Sigmoid colon (tissue), 7 donors: Measurements from ENCODE around the gene MRPL12. TPM values are rescaled to one million over a fixed set of nuclear protein-coding genes. Genes with fewer than 3 reads are reported as not detected.

Experiments
- DNase-seq: peaks from one replicate; pipeline ENCODE4 v3.0.0-alpha.2; 2019
- H3K27ac ChIP-seq, 4 donors: fragments of 200-600 bp; sonication (generic); one replicate each; pipeline ENCODE4 v1.5.1; 2016 to 2019; ENCODE audit warnings: mild to moderate bottlenecking in 1 of 4
- H3K27me3 ChIP-seq, 3 donors: fragments of 200-600 bp; sonication (generic); one replicate each; pipeline ENCODE4 v1.5.1; 2019; ENCODE audit warnings: mild to moderate bottlenecking in 1 of 3
- H3K36me3 ChIP-seq, 4 donors: fragments of 200-600 bp; sonication (generic); one replicate each; pipeline ENCODE4 v1.5.1; 2016 to 2019
- H3K4me1 ChIP-seq, 4 donors: fragments of 200-600 bp; sonication (generic); one replicate each; pipeline ENCODE4 v1.5.1; 2017 to 2019
- H3K4me3 ChIP-seq, 4 donors: fragments of 200-600 bp; sonication (generic); one replicate each; pipeline ENCODE4 v1.5.1; 2017 to 2019; ENCODE audit warnings: mild to moderate bottlenecking in 2 of 4, moderate library complexity in 1 of 4
- H3K9me3 ChIP-seq, 4 donors: fragments of 200-600 bp in 3 of 4; sonication (generic) in 3 of 4; one replicate each; pipeline versions ENCODE4 v1.5.1 to v1.6.1; 2013 to 2019
- EP300 ChIP-seq, 4 donors: sonication (generic); formaldehyde crosslinking; IDR thresholded peaks; one replicate each; pipeline ENCODE4 v1.6.1; 2017; ENCODE audit warnings: antibody characterized with exemption in 4 of 4
- POLR2A ChIP-seq, 2 donors: fragments of 450-650 bp; IDR thresholded peaks; one replicate each; pipeline ENCODE4 v1.6.1; 2016; ENCODE audit warnings: antibody characterized with exemption in 2 of 2, mild to moderate bottlenecking in 2 of 2, moderate library complexity in 2 of 2
- POLR2AphosphoS5 ChIP-seq, 4 donors: sonication (generic); formaldehyde crosslinking; IDR thresholded peaks; one replicate each; pipeline ENCODE4 v1.6.1; 2017; ENCODE audit warnings: antibody characterized with exemption in 4 of 4
- WGBS, 2 donors: extraction: QIAGEN DNeasy Blood & Tissue Kit; methylation state at CpG; one replicate each; pipeline ENCODE4 v1.1.7; 2013; 5-methylcytosine and 5-hydroxymethylcytosine counted together
- intact Hi-C: fragments of 100-400 bp; cut with DNase I; formaldehyde crosslinking; loops from one replicate; pipeline ENCODE4 v1.15.1; 2023
- polyA plus RNA-seq, 3 donors: library from polyadenylated mRNA; stranded (reverse); fragments of 200-250 nt; gene quantifications; one replicate each; pipeline ENCODE4 v1.2.3, GENCODE V29; 2013
- total RNA-seq, 4 donors: library from RNA; depleted of rRNA; stranded (reverse); fragments of >200 nt; gene quantifications; one replicate each; pipeline ENCODE4 v1.1.0, GENCODE V29; 2016
- TF ChIP-seq, protein P1 (sequence below), 4 experiments: fragments of 450-650 bp in 3 of 4; fragments of 200-600 bp in 1 of 4; IDR thresholded peaks; one replicate each; pipeline ENCODE4 v1.5.1; 2016 to 2019; ENCODE audit warnings: antibody characterized with exemption in 4 of 4, mild to moderate bottlenecking in 3 of 4, moderate library complexity in 2 of 4
- donor health status: healthy with polysubstance abuse.
- donor health status: Bipolar disorder and iron deficiency.
- donor health status: healthy.

MRPL12 gene
- total and polyA plus RNA-seq, 7 donors = 31.0 to 258 (median 56.4) TPM

DNA sequence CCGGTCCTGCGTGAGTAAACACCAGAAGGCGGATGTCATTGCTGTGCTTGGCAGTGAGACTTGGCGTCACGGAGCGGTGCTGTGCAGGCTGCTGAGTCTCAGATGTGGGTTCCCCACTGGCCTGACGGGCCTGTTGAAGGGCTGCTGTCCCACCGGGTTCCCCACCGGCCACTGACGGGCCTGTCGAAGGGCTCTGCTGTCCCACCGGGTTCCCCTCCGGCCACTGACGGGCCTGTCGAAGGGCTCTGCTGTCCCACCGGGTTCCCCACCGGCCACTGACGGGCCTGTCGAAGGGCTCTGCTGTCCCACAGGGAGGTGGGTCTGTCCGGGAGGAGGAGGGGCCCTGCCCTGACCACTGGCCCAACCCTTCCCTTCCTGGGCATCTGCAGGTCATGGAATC lies 16.6 kb upstream of the MRPL12 start:
- no peak overlapping the region for H3K4me3 ChIP-seq
- DNase-seq = no peak
- peaks cover 0 to 32% (median 31%) of the 10 kb centered on the region in 4 donors for H3K4me1 ChIP-seq
- no peaks in the 10 kb centered on the region for H3K9me3 ChIP-seq
- no peaks in the 10 kb centered on the region for H3K27me3 ChIP-seq
- H3K36me3 ChIP-seq = peaks cover 16 to 57% (median 54%) of the 10 kb centered on the region in 4 donors
- no peak overlapping the region for H3K27ac ChIP-seq
- intact Hi-C loops = no loop called here
- WGBS, 2 donors = 94 to 95% methylated on average over 20 of the region's 20 CpGs
- TF ChIP-seq EP300 (IDR thresholded peaks at IDR 0.05) = no peak
- TF ChIP-seq, protein P1, sequence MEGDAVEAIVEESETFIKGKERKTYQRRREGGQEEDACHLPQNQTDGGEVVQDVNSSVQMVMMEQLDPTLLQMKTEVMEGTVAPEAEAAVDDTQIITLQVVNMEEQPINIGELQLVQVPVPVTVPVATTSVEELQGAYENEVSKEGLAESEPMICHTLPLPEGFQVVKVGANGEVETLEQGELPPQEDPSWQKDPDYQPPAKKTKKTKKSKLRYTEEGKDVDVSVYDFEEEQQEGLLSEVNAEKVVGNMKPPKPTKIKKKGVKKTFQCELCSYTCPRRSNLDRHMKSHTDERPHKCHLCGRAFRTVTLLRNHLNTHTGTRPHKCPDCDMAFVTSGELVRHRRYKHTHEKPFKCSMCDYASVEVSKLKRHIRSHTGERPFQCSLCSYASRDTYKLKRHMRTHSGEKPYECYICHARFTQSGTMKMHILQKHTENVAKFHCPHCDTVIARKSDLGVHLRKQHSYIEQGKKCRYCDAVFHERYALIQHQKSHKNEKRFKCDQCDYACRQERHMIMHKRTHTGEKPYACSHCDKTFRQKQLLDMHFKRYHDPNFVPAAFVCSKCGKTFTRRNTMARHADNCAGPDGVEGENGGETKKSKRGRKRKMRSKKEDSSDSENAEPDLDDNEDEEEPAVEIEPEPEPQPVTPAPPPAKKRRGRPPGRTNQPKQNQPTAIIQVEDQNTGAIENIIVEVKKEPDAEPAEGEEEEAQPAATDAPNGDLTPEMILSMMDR (IDR thresholded peaks at IDR 0.05) = no peak
- no peak for TF ChIP-seq POLR2AphosphoS5 (IDR thresholded peaks at IDR 0.05)
- TF ChIP-seq POLR2A (IDR thresholded peaks at IDR 0.05) = no peak

DNA sequence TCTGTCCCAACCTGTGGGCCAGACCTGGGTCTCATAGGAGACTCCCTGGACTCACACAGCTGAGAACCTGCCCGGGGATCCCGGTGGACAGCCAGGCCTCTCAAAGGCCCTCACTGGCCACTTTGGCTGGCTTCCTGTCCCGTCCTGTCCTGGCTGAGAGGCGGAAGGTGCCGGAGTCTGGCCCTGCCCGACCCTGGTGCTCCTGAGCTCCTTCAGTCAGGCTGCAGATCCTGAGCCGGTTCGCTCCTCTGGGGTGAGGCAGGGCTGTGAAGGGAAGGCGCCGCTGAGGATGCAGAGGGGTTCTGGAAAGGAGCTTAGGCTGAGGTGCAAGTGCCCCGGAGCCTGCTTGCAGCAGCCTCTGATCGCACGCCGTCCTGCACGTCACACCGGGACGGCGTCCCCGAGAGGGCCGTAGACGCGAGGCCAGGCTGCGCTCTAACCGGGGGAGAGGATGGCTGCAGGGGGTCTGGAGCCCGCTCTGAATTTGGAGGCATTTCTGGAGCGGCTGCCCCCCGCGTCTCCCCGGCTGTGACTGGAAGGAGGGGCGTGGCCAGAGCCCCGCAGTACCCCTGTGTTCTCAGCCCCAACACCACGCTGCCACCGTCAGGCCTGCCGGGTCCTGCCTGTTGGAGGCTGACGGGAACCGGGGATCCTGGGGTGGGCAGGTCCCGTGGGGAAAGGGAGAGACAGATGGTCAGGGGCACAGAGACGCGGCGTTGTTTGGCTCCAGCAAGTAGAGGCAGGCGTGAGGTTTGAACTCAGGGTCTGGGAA lies 15.2 kb upstream of the MRPL12 start:
- H3K4me3 ChIP-seq = no peak overlapping the region
- no peak overlapping the region for H3K27ac ChIP-seq
- TF ChIP-seq POLR2A (IDR thresholded peaks at IDR 0.05) (no peak), POLR2AphosphoS5 (IDR thresholded peaks at IDR 0.05) (no peak), EP300 (IDR thresholded peaks at IDR 0.05) (no peak)
- TF ChIP-seq, protein P1 (IDR thresholded peaks at IDR 0.05) = no peak
- no peaks in the 10 kb centered on the region for H3K27me3 ChIP-seq
- peaks cover 27 to 70% (median 67%) of the 10 kb centered on the region in 4 donors for H3K36me3 ChIP-seq
- H3K4me1 ChIP-seq = peaks cover 0 to 20% (median 19%) of the 10 kb centered on the region in 4 donors
- intact Hi-C loops = no loop called here
- 95 to 96% methylated on average over 41 of the region's 41 CpGs for WGBS, 2 donors
- no peak for DNase-seq
- no peaks in the 10 kb centered on the region for H3K9me3 ChIP-seq

DNA sequence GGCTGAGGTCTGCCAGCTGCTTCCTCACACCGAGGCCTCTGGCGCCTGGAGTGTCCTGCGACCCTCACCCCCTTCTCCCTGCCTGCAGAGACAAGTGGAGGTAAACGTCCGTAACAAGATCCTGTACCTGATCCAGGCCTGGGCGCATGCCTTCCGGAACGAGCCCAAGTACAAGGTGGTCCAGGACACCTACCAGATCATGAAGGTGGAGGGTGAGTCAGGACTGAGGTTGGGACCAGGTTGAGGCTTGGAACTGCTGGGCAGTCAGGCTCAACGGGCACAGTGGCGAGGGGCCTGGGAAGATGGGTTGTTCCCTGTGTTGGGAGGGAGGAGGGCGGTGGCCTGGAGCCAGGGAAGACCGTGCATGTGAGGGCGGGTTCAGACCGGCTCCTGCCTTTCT lies 14.6 kb upstream of the MRPL12 start:
- H3K27ac ChIP-seq = no peak overlapping the region
- TF ChIP-seq EP300 (IDR thresholded peaks at IDR 0.05) (no peak), POLR2A (IDR thresholded peaks at IDR 0.05) (no peak), POLR2AphosphoS5 (IDR thresholded peaks at IDR 0.05) (no peak)
- TF ChIP-seq, protein P1 (IDR thresholded peaks at IDR 0.05) = no peak
- H3K4me3 ChIP-seq = no peak overlapping the region
- intact Hi-C loops = no loop called here
- DNase-seq = no peak
- no peaks in the 10 kb centered on the region for H3K9me3 ChIP-seq
- peaks cover 0 to 18% (median 16%) of the 10 kb centered on the region in 4 donors for H3K4me1 ChIP-seq
- peaks cover 27 to 76% (median 73%) of the 10 kb centered on the region in 4 donors for H3K36me3 ChIP-seq
- no peaks in the 10 kb centered on the region for H3K27me3 ChIP-seq
- WGBS, 2 donors = 92 to 95% methylated on average over 14 of the region's 14 CpGs

DNA sequence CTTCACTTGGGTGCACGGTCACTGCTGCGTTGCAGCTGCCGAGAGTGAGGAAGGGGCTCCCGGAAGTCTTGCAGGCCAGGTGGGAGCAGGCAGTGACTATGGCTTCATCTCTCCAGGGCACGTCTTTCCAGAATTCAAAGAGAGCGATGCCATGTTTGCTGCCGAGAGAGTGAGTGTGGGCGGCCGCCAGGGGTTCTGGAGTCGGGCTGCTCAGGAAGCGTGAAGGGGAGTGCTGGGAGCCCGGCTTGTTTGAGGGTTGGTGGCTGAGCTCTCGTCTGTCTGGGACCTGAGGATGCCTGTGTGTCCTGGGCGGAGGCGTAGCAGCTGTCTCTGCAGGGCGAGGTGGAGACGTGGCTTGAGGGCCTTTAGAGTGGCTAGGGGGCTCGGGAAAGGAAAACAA lies 13.1 kb upstream of the MRPL12 start:
- no peak for DNase-seq
- intact Hi-C loops = no loop called here
- H3K36me3 ChIP-seq = peaks cover 37 to 91% (median 84%) of the 10 kb centered on the region in 4 donors
- 93 to 94% methylated on average over 18 of the region's 18 CpGs for whole genome bisulfite sequencing, 2 donors
- TF ChIP-seq EP300 (IDR thresholded peaks at IDR 0.05) (no peak), POLR2AphosphoS5 (IDR thresholded peaks at IDR 0.05) (no peak), POLR2A (IDR thresholded peaks at IDR 0.05) (no peak)
- TF ChIP-seq, protein P1 (IDR thresholded peaks at IDR 0.05) = no peak
- H3K4me1 ChIP-seq = peaks cover 0 to 11% (median 8%) of the 10 kb centered on the region in 4 donors
- H3K4me3 ChIP-seq = no peak overlapping the region
- H3K9me3 ChIP-seq = no peaks in the 10 kb centered on the region
- no peak overlapping the region for H3K27ac ChIP-seq
- H3K27me3 ChIP-seq = no peaks in the 10 kb centered on the region
